C1 segment of cervical spinal cord (tissue), 14 donors: Measurements from ENCODE around the gene GRK3.
"Not testable (repeated sequence)": the region's sequence is repeated elsewhere in the genome, so short reads cannot be mapped to it uniquely, and the experiment has no call there.

ENCODE experiments used
- DNase-seq, 14 donors: peaks; one replicate each; lab custom pipeline; 2025; lab: John Stamatoyannopoulos, UW

GRK3 gene

DNA sequence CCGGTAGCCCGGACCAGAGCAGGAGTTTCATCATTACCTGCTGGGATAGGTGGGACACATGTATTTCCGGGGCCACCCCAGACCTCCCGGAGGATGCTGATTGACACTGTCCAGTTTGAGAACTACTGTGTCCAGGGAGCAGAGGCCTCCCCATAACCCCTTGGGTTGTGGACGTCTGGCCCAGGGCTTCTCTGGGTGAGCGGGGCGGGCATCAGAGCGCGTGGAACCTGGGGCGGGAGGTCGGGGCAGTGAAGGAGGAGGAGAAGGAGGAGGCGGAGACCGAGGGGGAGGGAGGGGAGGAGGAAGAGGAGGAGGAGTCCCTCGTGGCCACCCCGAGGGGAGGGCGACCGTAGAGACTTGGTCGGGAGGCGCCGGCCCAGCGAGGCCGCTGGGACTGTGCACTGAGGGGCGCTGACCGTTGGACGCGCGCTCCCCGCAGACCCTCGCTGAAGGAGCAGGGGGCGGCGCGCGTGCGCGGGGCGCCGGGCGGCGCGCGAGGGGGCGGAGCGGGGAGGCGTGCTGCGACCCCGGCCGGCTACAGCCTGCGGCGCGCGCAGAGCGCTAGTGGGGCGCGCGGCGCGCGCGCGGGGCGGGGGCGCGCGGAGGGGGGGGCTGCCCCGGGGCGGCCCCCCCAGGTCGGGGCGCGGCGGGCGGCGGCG is at the start of gene GRK3:
Gene GRK3, plus strand, starts transcription at position 356 of the 659 bp plus-strand sequence. CDS start 366 bp downstream, outside the sequence.
- DNase-seq, result peak in 11 of 14 donors; percentile 23 to 62 (median 52)

DNA sequence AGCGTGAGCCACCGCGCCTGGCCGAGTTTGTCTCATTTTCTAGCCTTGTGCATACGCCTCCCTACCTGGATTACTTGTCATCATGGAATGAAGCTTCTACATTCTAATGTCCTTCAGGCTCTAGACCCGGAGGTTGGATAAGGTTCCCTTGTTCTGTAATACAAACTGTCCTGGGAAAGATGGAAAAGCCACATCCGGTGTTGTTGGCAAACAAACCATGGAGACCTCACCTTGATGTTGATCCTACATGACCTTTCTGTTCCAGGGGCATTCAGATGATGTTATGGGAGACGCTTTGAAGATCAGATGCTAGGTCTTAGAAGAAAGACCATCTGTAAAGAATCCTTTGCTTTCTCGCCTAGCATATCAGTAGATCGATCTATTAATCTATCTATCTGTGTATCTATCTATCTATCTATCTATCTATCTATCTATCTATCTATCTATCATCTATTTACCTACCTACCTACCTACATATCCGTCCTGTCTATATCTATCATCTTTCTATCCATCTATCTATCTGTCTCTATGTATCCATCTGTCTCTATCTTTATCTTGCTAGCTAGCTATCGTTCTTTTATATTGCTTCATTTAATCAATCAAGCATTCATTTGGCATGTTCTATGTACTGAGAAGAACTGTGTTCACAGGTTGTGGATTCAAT is 46.3 kb upstream of the GRK3 start:
- no peak for DNase-seq

DNA sequence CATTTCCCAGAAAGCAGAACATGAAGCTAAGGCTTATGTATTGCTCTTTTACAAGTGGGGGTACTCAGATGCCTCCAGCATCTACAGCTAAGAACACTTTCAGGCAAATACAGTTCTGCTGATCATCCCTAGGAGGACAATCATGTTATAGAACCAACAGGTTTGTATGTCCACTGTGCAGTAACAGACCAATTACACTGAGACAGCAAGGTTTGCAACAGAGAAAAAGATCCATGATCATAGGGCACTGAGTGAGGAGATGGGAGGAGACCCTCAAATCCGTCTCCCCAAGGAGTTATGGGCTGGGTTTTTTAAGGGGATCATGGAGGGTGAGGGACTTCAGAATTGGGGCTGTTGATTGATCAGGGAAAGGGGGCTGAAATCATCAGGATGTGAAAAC is 39.1 kb upstream of the GRK3 start:
- no peak for DNase-seq

DNA sequence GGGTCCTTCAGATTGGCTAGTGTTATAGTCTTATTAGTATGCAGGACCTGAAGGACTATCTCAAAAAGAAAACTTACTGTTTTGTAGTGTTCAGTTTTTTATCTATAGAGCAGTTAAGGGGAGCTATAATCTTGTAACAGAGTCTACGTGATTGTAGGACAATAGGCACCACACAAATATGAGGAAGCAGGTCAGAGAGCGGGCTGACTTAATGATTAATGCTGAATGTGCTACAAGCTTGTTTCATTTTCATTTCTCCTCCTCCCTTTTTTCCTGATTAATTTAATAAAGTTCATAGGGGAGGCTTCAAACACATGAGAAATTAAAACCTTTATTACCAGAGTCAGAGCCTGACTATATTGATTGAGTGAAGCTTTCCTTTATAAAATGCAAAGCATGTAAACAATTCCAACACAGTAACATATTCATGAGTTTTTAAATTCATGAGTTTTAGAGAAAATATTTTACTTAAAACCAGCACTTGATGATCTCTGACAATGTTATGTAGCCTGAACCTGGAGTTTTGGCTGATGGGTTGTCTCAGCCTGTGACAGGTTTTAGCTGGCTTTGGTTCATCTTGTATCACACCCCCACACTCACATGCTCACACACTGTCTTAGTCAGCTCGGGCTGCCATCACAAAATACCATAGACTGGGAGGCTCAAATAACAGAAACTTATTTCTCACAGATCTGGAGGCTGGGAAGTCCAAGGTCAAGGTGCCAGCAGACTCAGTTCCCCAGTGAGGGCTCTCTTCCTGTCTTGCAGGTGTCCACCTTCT is 38.5 kb upstream of the GRK3 start:
- not testable (repeated sequence) for DNase-seq

DNA sequence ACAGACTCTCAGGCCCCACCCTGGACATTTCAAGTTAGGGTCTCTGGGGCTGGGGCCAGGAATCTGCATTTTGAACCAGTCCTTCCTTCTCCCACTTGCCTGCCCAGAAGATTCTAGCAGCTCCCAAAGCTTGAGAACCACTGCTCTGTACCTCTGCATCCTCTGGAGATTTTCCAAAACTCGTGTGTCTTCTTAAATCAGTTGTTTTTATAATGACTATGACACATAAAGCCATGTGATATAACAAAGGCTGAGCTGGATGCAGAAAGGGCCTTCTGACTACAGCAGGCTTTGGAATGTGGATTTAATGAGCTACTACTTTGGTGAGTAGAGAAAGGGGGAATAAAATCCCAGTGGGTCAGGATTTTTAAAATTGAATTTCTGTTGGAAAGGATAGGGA is 37.5 kb upstream of the GRK3 start:
- not testable (repeated sequence) for DNase-seq

DNA sequence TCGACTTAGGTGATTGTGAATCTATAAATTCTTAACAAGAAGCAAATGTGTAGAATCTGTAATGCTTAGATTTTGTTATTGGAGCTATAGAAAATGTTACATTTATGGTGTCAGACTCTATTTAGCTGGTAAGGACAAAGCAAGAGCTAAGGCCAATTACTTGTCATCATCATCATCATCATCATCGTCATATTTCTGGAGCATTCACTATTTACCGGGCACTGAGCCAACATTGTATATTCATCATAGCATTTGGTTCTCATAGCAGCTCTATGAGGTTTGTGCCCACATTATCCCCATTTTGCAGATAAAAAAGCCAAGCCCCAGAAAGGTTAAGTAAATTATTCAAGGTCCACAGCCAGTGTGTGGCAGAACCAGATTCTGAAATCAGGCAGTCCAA is 36.4 kb upstream of the GRK3 start:
- DNase-seq, result not testable (repeated sequence)

DNA sequence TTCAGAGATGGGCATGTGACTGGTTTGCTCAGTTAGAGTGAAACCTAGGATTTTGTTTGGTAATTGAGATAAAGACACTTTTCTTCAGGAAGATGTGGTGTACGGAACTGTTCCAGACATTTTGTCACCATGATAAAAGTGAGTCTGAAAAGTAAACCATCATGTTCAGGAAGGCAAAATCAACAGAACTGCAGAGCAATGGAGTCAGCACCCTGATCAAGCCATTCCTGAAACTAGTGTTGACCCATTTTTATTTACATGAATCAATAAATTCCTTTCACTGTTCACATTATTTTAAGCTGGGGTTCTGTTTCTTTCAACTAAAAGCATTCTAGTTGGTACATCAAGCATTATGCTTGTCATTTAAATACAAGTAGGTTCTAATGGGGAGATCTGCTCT is 35.4 kb upstream of the GRK3 start:
- DNase-seq, result not testable (repeated sequence)

DNA sequence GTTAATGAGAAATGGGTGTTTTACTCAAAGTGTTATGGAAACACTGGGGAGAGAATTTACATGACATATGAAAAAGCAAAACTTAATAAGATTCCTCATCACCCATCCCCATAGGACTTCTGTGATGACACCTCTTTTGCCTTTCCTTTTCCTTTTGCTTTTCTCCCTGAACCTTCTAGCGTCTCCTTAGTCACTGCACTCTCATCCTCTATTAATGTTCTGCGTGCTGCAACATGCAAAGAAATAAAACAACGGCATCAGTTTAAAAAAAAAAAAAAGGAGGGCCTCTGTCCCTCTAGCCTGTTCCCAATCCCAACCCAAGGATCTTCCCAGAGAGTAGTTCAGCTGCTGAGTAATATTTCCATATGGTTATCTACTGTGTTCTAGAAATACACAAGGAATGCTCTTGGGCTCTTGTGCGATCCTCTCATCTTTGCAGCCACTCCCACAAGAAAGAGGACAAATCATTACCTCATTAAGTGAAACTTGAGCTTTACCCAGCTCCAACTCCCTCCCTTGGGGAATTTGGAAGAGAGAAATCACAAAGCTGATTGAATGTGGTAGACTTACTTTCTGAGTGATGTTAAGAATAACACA is 34.8 kb upstream of the GRK3 start:
- DNase-seq, result not testable (repeated sequence)

DNA sequence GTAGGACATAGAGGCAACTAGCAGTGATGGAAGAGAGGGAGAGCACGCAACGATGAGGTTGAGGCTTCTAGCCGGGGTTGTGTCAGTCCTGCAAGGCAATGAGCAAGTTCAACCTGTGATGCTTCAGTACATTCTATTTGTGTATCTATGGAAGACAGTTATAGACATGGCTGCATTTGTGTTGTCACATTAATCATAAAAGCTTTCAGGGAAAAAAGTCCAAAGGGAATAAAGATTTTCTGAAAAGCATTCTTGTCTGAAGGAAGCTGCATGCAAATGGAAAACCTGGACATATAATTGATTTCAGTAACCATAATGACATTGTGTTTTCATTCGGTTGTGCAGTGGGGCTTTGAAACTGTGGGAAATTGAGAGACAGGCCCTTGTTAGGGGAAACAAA is 32.8 kb upstream of the GRK3 start:
- DNase-seq, result not testable (repeated sequence)

DNA sequence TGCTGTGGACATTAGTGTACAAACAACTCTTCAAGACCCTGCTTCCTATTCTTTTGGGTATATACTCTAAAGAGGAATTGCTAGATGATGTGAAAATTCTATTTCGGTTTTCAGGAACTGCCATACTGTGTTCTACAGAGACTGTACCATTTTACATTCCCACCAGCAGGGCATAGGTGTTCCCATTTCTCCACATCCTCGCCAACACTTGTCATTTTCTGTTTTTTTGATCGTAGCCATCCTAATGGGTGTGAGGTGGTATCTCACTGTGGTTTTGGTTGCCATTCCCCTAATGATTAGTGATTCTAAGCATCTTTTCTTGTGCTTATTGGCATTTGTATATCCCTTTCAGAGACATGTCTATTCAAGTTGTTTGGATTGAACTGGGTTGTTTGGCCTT is 29.8 kb upstream of the GRK3 start:
- no peak for DNase-seq

DNA sequence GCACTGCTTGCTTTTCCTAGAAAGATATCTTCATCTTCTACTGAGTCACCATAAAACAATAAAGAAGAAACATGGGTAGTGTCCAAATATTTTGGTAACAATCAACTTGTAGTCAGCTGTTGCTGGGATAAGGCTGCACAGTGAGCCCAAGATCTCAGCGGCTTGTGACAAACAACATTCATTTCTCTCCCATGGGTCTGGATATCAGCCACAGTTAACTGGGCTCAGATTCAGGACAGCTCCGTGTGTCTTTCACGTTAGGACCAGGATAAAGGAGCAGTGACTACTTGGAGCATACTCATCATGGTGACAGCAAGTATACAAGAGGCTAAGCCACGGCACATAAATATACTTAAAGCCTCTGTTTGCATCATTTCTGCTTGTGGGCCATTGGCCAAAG is 27.9 kb upstream of the GRK3 start:
- peak in 5 of 14 donors; percentile 3 to 24 (median 7) for DNase-seq

DNA sequence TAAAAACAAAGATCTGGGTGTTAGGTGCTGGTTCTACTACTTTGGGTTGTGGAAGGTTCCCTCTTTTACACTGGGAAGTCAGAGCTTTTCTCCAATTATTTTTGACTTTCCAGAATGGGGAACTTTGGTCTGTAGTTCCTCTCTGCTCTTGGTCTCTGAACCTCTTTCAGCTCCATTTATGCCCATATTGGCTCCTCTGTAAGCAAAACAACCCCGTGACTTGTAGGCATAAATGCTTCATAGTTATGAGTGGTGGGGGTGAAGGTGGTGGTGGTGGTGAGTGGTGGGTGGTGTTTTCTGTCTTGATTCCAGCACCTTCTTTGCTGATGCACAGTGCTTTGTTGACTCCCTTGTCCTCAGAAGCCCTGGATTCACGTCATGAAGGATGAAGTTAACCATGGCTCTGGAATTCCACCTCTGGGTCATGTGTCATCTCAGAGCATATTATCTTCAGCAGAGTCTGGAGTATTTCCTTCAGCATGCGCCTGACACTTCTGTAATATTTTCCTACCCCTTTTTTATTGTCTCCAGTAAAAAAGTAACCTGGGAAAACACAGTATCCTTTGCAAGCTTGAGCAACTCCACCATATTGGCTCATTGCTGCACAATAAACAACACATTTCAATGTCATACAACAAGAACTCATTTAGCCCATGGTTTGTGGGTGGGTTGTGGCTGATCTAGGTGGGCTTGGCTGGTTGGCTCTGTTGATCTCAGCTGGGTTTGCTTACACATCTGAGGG is 24.1 kb upstream of the GRK3 start:
- DNase-seq, result no peak

DNA sequence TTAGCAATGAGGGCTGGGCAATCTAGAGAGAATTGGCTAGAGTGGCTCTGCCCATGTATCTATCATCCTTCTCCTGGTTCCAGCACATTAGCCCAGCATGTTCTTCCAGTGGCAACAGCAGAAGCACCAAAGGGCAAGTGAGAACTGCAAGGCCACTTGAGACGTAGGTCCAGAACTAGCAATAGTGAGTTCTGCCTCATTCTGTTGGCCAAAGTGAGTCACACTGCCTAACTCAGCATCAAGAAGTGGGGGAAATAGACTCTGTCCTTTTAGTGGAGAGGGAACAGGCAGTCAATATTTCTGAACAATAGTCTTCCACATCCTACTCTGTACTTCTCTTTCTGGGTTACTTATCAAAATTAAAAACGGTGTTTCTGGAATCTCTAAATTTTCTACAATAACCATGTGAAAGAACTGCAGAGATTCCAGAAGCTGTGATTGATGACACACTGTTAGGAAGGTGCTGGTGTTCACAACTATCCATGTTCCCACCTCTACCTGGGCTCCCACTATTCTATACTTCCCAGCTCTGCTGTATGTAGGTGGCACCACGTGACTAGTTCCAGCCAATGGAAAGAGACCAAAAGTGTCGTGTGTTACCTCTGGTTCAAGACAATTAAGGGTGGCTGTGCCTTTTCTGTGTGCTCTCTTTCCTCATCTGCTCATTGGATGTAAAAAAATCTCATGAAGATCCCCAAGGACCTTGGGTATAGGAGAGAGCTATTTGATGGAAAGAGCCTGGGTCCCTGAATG is 23.4 kb upstream of the GRK3 start:
- DNase-seq, result no peak

DNA sequence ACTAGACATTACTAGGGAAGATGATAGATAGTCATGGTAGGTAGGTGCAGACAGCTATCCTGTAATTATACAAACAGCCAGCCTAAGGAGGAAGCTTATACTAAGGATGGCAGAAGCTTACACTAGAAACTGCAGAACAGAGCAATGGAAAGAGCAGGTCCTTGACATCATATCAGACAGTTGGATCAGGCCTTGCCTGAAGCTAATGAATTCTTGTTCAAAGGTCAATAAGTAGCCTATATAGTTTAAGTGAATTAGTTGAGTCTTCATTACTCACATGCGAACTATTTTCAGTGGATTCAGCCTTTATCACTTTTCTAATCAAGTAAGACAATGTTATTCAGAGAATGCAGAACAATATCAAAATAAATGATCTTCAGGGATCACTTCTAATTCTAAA is 22.3 kb upstream of the GRK3 start:
- DNase-seq, result no peak

DNA sequence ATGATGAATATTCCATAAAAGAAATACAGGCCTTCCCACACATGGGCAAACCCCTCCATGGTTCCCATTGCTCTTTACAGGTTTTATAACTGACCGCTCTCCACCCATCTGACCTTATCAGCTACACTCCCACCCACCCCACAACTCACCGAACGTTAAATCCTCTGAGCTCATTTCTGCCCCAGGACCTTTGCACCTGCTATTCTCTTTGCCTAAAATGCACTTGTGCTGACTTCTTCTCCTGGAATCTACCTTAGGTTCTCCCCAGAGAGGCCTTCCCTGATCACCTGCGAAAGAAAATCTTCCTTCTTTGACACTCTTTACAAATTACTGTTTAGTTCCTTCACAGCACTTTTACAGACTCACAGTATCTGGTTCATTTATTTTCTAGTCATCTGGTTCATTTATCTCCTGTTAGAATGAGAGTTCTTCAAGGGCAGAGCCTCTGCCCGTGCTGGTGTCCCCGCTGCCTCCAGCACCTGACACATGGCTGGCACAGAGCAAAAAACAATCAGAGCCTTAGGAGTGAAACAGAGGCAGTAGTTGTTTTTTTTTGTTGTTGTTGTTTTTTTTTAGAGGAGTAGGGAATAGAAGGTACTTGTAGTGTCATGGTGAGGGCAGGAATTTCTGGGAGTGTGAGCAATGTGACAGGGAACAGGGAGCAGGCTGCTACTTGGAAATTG is 21.6 kb upstream of the GRK3 start:
- no peak for DNase-seq

DNA sequence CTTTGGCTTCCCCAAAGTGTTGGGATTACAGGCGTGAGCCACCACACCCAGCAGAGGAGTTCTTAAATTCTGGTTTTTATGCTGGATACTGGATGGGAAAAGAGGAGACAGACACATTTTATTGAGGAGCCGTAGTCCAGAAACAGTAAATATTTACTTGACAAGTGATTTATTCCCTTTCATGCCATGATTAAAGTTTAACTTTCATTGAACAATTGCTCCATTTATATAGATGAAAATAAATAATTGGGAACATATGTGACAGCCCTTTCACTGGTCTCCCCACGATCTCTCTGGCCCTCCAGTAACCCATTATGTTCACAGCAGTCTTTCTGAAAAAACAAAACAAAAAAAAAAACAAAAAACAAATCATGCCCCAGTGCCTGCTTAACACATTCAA is 19.3 kb upstream of the GRK3 start:
- no peak for DNase-seq

DNA sequence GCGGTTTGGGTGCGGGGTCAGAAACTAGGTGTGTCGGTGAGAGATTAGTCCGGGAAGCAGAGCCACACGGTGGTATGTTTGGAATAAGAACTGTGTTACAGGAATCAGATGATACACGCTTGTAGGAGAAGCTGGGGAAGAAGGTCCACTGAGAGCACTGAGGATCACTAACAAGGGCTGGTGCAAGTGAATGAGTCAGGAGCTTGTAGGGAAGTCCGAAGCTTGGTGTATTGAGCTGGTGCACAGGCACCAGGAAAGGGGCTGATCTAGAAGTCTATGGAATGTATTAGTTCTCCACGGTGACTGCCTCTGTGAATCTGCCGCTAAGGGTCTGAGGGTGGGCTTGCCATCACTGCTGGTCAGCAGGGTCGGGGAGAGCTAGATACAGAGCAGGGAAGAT is 18.8 kb upstream of the GRK3 start:
- no peak for DNase-seq

DNA sequence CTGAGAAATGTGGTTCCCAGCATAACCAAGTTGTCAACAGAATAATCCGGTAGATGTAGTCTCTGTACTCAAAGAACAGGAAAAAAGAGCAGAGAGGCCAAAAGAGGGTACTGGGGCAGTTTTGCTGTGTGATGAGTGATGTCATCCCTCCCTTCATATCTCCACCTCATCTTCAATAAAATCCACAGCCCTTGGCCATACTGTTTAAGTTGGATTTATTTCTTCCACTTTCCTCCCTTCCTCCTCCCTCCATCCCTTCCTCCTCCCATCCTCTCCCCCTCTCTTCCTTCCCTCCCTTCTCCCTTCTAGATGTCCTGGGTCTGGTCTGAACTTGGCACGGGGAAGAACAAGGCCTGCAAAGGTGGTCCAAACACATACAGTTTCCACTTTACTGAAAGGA is 18.2 kb upstream of the GRK3 start:
- no peak for DNase-seq

DNA sequence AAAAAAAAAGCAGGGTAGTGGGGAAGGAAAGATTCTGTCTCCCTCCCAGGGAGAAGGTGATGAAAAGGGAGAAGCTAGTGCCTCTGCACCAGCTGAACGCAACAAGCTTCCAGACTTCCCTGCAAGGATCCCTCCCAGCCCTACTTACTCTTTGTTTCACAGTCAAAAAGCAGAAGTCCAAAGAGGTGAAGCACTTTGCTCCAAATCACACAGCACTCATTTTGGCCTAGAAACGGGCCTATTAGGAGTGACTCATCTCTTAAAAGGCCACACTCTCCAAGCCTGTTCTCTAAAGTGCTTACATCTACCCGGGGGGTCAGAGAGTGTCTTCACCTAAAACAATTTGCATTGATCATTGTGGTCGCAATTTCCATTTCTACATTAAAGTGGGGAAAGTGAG is 17.7 kb upstream of the GRK3 start:
- DNase-seq, result no peak

DNA sequence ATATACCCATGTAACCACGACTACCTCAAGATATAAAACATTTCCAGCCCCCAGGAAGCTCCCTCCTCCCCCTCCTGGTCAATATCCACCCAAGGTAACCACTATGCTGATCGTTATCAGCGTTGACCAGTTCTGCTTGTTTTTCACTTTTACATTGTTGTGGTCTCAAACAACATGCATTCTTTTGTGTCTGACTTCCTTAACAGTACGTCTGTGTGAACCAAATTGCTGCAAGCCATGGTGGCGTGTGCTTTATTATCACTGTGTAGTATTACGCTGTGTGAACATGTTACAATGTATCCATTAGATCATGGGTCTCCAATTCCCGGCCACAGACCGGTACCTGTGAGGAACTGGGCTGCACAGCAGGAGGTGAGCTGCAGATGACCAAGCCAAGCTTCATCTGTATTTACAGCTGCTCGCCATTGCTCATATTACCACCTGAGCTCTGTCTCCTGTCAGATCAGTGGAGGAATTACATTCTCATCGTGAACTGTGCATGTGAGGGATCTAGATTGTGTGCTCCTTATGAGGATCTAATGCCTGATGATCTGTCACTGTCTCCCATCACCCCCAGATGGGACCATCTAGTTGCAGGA is 15.5 kb upstream of the GRK3 start:
- DNase-seq, result no peak
